HG03520 (cell line): ENCODE data around the gene DNAJC24.
A peak's percentile ranks its signal among the peaks of the same experiment; 100 is the strongest.
"Not testable (repeated sequence)": the region's sequence is repeated elsewhere in the genome, so short reads cannot be mapped to it uniquely, and the experiment has no call there.

Experiments
- ATAC-seq: cut with Tn5 transposase; IDR thresholded peaks from one replicate; pipeline ENCODE4 v1.9.1; 2021; ENCODE audit warnings: mild to moderate bottlenecking, moderate library complexity; ENCODE audit not compliant: unreplicated experiment

The DNAJC24 gene, protein sequence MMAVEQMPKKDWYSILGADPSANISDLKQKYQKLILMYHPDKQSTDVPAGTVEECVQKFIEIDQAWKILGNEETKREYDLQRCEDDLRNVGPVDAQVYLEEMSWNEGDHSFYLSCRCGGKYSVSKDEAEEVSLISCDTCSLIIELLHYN

DNA sequence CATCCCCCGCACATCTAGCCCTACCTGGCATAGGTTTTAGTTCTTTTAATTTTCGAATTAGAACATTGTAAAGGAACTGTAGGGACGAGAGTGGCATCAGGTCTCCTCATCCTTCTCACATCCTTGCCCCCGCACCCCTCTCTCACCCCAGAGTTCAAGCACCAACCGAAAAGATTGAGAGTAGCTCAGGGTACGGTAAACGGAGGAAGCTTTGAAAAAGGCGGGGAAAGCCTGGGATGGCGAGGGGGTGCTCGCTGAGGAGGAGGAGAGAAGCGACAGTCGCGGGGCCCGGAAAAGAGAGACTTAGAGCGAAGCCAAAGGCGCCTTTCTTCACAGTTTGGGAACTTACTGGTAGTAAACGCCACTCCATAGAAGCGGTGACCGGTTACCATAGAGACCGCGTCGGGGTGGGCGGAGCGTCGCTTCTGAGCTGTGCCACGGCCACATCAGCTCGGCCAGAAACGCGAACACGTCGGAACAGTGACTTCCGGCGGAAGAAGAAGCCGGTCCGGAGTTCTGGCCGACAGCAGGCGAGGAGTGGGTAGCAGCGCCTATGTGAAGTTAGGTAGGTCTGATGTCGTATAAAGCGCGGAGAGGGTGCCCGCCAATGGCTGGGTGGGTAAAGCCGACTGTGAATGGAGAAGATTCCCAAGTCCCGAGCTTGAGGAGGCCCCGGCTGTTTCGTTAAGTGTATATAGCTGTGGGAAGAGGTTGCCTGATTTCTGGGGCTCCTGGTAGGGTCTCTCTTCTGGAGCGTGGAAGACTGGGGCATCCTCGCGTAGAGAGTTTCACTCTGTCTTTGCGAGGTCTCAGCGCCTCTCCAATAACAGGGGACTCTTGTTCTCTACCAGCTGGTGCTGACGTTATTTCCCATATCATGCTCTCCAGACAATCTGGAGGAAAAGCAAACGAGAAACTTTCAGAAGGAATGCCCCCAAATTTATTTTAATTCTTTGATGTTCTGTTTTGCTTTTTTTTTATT lies at the start of gene DNAJC24, which contains the start of gene DCDC1:
DNAJC24 (plus strand) TSS at position 513 of the 982 bp plus-strand sequence. CDS start 889 bp downstream, outside the sequence.
DCDC1 (minus strand) TSS at position 392 of the 982 bp plus-strand sequence. CDS start 41,459 bp downstream, outside the sequence.
- ATAC-seq, result peak; percentile 99

DNA sequence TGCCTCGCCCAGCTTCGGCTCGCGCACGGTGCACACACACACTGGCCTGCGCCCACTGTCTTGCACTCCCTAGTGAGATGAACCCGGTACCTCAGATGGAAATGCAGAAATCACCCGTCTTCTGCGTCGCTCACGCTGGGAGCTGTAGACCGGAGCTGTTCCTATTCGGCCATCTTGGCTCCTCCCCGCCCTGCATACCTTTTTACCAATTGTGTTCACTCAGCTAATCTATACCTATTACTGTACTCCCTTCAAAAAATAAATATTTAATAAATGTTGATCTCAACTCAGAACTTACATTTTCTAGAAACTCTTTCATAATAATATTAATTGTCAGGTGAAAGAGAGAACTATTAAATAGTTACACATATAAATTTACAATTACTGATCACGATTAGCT lies 48.2 kb upstream of the DNAJC24 start:
- ATAC-seq, result not testable (repeated sequence)

DNA sequence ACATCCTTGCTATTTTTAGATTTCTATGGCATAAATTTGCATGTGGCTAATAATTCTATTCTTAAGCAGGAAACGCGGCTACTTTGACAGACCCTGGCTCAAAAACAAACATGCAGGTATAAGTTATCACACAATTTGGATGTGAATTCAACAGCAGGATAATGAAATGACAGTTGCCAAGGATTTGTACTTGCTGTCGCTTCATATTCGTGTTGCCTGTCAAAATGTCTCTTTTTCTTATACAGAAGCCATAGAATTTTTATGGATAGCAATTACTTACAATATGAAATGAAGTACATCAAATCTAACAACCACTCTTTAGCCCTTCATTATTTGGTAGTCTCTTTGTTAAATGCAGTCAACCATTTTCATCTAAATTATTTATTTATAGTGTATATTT lies 46.5 kb upstream of the DNAJC24 start:
- ATAC-seq, result no peak

DNA sequence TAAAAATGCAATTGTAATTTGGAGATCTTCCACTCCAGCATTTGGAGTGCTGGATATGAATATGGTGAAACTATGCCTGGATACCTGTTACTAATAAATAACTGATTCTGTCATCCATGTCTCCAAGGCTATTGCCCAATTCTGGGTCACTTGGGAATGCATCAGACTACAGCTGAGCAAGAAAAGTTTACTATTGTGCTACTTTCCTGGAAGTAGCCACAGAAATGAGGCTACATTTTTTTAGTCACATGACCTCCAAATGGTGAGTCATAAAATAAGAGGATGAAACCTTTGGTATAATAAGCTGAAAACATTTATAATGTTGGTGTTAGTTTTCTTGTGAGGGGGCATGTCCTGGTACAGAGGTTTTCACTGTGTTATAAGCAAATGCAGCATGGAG lies 44.5 kb upstream of the DNAJC24 start:
- ATAC-seq, result no peak

DNA sequence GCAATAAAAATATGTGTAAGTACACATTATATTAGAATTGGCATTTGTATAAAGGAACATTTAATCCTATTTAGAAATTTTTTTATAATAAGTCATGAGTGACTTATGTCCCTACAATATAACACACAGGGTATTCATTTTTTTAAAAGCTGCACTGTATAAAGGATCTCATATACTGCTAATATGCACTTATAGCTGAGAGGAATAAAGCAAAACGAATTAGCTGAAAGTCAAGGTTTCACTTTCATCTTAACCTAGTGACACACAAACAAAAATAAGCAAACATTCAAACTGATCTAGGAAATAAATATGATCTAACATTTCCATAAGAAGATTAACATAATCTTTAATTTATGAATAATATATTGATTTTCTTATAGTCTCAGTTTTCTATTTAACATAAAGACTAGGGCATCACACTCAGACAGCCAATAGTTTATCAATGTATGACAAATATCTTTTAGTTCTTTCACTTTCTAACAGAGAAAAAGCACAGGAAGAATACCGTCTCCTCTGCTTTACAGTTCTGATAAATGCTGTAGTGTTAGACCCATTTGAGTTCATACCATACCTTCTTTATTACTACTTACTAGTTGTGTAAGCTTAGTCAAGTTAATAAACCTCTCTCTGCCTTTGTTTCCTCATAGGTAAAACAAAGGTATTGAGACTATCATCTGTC lies 43.1 kb upstream of the DNAJC24 start:
- no peak for ATAC-seq

DNA sequence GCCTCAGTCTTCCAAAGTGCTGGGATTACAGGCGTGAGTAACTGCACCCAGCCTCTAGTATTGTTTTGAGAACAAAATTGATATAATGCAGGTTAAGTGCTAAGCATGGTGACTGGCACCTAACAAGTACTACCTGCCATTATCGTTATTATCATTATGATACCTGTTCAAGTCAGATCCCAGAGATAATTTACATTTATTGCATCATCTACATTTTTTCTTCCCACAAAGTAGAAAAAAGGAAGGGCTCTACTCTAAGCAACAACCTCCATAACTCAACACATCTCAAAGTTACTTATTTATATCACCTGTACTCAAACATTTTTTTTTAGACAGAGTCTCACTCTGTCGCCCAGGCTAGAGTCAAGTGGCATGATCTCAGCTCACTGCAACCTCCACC lies 42.2 kb upstream of the DNAJC24 start:
- ATAC-seq, result no peak

DNA sequence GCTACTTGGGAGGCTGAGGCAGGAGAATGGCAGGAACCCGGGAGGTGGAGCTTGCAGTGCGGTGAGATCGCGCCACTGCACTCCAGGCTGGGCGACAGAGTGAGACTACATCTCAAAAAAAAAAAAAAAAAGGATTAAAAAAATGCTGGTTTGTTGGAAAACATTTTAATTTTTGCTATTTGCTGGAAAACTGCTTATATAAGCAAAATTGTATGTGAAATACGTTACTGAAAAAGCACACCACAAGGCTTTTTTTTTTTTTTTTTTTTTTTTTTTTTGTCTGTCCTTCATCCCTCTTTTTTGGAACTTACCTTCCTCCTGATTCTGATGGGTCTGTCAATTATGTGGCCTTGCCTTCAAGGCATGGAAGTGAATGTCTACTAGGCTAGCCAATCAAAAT lies 41.0 kb upstream of the DNAJC24 start:
- no peak for ATAC-seq

DNA sequence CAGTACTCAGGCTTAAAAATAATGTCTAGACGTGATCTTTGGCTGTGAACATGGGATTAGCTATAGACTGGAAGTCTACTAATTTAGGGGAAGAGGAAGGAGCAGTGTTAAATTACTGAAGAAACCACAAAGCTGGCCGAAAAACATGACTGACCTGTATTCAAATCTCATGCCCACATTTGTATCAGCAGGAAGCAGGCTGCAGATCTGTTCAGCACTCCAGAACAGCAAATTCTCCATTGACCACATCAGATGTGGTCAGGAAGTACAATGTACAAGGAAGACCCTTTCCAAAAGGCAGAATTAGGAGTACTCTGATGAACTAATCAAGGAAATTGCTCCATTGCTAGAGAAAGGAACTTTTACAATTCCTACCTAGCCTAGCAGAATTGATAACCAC lies 31.9 kb upstream of the DNAJC24 start:
- no peak for ATAC-seq

DNA sequence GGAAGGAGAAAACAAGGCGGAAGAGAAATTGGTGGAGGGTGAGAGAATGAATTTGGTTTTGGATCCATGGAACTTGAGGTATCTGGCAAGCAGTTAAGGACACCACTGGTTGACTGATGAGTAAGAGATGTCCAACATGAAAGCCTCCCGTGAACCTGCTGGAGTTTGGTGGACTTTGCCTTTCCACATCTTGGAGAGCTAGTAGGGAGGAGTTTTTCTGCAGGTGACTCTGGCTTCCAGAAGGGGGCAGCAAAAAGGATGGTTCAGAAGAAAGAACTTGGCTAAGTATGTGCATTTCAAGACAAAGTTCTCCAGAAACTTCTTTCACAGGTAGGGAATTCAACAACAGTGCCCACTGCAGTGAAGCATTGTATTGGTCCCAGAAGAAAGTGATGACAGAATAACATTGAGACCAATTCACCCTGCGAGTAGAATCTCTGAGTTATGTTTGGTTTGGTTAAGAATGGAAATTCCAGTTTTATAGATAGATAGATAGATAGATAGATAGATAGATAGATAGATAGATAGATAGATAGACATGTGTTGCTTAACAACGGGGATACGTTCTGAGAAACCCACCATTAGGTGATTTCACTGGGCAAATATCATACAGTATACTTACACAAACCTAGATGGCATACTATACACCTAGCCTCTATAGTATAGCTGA lies 28.6 kb upstream of the DNAJC24 start:
- peak; percentile 55 for ATAC-seq

DNA sequence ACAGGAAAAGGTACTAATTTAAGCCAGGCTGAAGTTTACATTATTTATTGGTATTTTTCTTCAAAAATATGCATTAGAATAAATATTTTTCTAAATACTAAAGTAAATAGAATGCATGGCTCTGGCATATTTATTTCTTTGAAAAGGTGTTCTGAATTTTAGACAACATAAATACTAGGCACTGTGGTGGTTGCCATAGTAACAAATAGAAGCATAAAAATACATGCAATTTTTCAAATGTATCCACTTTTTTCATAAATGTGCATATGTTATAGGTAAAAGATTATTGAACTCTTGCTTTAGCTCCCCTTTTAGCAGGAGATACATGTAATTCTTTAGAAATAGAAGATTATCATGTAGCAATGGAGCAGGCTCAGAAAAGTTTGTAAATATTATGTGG lies 18.5 kb upstream of the DNAJC24 start:
- ATAC-seq, result no peak

DNA sequence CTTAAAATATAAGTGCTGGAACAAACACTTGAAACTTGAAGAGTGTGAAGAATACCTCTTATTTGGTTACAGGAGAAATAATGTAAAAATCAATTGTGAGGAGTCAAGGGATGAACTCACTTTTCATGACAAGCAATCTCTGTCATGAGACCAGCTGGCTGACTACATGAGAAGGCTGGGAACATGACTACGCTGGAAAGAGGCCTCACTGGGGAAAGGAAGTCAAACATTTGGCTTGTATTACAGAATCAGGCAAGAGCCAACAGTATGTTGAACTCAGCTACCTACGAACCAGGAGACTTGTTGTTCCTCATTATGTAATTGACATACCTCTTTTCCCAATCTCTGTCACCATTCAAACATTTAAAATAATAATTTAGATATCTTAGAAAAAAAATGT lies 14.5 kb upstream of the DNAJC24 start:
- no peak for ATAC-seq

DNA sequence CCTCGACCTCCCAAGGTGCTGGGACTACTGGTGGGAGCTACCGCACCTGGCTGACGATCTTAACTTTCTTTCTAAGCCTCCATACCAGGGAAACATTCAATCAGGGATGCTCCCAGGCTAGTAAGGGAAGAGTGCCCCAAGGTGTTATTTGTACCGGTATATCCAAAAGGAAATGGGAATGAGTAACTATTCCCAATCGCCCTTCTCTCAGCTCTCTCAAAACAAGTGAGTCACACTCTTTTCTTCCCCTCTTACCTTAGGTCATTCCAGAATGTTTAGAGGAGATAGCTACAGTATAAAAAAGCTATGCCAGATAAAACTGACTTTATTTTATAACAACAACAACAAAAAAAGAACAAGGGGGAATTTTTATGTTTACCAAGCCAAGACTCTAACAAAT lies 13.8 kb upstream of the DNAJC24 start:
- ATAC-seq, result no peak

DNA sequence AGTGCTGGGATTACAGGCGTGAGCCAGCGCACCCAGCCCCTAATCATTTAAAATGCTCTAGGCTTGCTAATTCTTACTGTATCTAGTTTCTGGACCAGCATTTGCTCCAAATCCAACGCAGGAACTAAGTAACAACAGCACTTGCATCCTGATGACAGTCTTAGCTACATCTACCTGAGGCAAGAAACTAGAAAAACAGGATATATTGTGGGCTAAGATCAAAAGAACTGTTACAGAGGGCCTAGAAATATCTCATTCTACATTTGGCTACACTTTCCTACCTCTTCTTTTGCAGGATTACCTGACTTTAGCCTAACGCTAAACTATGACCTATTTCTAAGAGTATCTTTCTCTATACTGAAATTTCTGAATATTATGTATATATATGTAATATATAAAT lies 7.9 kb upstream of the DNAJC24 start:
- no peak for ATAC-seq

DNA sequence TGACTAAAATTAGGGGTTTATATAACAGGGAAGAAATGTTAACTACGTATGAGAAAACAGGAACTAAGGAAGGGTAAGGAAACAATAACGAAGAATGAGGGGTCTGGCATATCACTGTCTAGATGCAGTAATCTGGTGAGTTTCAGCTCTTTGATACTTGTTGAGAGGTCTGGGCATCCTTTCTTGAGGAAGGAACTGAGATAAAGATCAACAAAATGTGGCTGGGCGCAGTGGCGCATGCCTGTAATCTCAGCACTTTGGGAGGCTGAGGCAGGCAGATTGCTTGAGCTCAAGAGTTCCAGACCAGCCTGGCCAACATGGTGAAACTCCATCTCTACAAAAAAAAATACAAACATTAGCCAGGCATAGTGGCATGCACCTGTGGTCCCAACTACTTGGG lies 2.9 kb upstream of the DNAJC24 start:
- ATAC-seq, result no peak

DNA sequence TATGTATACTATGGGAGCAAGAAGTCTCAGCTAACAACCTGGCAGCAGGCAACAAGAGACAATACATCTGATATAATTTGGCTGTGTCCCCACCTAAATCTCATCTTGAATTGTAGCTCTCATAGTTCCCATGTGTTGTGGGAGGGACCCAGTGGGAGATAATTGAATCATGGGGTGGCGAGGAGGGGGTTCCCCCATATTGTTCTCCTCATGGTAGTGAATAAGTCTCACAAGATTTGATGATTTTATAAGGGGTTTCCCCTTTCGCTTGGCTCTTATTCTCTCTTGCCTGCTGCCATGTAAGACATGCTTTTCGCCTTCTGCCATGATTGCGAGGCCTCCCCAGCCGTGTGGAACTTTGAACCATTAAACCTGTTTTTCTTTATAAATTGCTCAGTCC lies 6.2 kb downstream of the DNAJC24 start:
- no peak for ATAC-seq

DNA sequence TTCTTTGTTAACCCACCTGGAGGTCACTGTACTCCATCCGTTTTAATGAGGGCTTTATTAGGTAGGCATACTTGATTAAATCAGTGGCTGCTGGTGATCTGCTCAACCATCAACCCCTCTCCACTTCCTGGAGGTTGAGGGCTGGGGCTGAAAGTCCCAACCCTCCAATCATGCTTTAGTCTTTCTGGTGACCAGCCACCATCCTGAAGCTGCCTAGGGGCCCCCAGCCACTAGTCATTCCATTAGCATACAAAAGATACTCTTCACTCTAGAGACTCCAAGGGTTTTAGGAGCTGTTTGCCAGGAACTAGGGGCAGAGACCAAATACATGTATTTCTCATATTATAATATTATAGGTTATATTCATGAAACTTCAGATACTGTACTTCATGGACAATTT lies 13.5 kb downstream of the DNAJC24 start:
- no peak for ATAC-seq

DNA sequence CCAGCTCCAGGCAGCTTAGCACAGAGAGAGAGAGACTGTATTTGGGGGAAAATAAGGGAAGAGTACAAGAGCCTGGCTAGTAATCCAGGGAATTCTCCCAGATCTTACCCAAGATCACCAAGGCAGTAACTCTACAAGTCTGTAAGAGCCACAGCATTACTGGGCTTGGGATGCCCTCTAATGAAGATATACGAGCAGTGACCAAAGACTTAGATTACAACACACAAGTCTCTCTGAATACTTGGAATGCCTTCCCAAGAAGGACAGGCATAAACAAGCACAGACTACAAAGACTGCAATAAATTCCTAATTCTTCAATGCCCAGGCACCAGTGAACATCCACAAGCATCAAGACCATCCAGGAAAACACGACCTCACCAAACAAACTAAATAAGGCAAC lies 17.7 kb downstream of the DNAJC24 start:
- no peak for ATAC-seq

DNA sequence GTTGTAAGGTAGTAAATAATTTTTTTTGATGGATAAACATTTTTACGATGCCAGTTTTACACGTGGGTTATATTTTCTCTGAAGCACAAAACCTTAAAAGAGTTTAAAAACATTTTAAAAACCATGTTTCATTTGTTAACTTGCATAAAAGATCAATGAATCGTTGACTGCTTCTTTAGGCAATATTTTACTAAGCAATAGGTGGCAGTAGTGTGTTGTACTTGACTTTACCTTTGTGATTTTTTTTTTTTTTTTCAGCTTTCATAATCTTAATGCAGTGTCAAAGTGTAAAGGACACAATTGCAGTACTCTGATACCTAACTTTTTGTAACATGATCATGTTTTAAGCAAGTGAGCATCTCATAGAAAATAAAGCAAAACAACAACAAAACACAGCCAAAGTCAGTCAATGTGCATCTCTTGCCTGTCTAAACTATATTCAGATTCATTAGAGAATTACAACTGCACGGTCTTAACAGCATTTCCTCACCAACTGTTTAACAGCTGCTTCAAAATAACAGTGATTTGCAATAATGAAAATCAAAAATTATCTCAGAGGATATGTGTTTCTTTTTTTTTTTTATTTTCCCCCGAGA lies 27.7 kb downstream of the DNAJC24 start:
- ATAC-seq, result peak; percentile 46

DNA sequence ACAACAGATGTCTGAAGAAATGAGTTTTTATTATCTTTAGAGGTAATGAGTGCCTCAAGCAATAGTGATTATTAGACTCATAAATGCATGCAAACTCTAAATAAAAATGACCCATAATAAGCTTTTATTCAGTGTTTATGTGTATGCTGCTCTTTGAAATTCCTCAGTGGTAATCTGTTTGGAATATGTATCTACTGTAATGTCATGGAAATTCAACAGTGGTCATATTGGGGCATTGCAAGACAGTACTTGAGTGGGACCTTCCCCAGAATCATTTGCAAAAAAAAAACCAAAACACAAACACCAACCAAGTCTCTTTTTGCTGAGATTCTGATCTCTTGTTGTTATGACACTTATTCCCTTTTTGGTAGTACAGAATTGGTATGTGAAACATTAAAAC lies 35.0 kb downstream of the DNAJC24 start:
- no peak for ATAC-seq

DNA sequence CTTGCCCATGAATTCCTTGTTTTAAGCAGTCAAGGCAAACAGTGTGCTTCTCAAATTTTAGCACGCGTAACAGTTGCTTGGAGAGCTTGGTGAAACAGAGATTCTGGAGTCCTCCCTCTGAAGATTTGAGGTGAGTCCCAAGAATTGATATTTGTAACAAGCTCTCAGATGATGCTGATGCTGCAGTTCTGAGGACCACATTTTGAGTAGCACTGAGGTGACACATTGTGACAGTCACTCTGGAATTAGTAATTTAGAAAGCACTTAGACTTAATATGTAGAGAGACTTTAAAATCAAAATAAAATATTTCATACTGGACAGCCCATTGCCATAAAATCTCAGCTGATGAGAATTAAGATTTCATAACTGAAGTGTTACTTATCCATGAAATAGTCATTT lies 38.5 kb downstream of the DNAJC24 start:
- ATAC-seq, result no peak

DNA sequence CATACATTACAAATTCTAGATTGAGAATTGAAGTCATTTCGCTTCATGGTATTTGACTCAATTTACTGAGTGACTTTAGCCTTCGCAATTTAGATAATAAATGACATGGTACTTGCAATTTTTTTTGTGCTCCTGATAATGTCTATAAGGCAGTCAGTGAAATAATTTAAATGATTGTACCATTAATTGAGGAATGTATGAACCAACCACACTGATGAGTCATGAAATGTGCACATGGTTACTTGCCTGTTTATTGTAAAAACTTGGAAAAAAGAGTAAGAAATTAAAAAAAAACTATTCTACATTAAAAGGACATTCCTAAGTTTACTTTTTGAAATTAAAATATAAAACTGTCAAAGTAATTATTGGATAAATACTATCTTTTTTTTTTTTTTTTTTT lies 43.3 kb downstream of the DNAJC24 start:
- no peak for ATAC-seq
